Tibial artery (tissue), 4 donors: ENCODE data around the gene ERMN.
"Not testable (repeated sequence)": the region's sequence is repeated elsewhere in the genome, so short reads cannot be mapped to it uniquely, and the experiment has no call there.

Source experiments
- DNase-seq, 2 donors: peaks; one replicate each; pipeline ENCODE4 v3.0.0-alpha.2; 2019
- H3K27ac ChIP-seq, 2 donors: fragments of 200-600 bp; sonication (generic) in 1 of 2; 1 replicate in 1 of 2; 2 replicates in 1 of 2; pipeline ENCODE4 v1.5.1; 2018 to 2019; ENCODE audit warnings: mild to moderate bottlenecking in 1 of 2
- H3K27me3 ChIP-seq, 2 donors: fragments of 200-600 bp; sonication (generic) in 1 of 2; one replicate each; pipeline versions ENCODE4 v1.5.1 to v1.6.0; 2016 to 2019
- H3K36me3 ChIP-seq, 3 donors: fragments of 200-600 bp; sonication (generic) in 2 of 3; one replicate each; pipeline ENCODE4 v1.5.1; 2016 to 2019; ENCODE audit warnings: mild to moderate bottlenecking in 2 of 3
- H3K4me1 ChIP-seq, 4 donors: fragments of 200-600 bp; sonication (generic) in 2 of 4; 1 replicate in 3 of 4; 2 replicates in 1 of 4; pipeline ENCODE4 v1.5.1; 2016 to 2019
- H3K4me3 ChIP-seq, 2 donors: fragments of 200-600 bp; sonication (generic) in 1 of 2; 1 replicate in 1 of 2; 2 replicates in 1 of 2; pipeline ENCODE4 v1.5.1; 2018 to 2019; ENCODE audit warnings: mild to moderate bottlenecking in 2 of 2
- H3K9me3 ChIP-seq, 3 donors: fragments of 200-600 bp; sonication (generic) in 1 of 3; one replicate each; pipeline ENCODE4 v1.5.1; 2016 to 2019
- CTCF ChIP-seq, 2 experiments: fragments of 200-600 bp in 1 of 2; fragments of 450-650 bp in 1 of 2; IDR thresholded peaks; one replicate each; pipeline ENCODE4 v1.5.1; 2017 to 2019; ENCODE audit warnings: antibody characterized with exemption in 2 of 2, mild to moderate bottlenecking in 1 of 2, moderate library complexity in 1 of 2
- intact Hi-C: fragments of 100-400 bp; cut with DNase I; formaldehyde crosslinking; loops from one replicate; pipeline ENCODE4 v1.15.0; 2023; ENCODE audit warnings: low total_unique reads

ERMN gene

GRCh38 chr2:157281316-157281715 is 44.3 kb downstream of the ERMN start:
- Histone ChIP-seq H3K4me3 (no peak overlapping the region), H3K27me3 (no peaks in the 10 kb centered on the region), H3K36me3 (no peaks in the 10 kb centered on the region), H3K9me3 (no peaks in the 10 kb centered on the region), H3K27ac (no peak overlapping the region), H3K4me1 (no peaks in the 10 kb centered on the region)
- intact Hi-C loops, result no loop called here
- no peak for DNase-seq
- no peak for TF ChIP-seq CTCF (IDR thresholded peaks at IDR 0.05)

DNA sequence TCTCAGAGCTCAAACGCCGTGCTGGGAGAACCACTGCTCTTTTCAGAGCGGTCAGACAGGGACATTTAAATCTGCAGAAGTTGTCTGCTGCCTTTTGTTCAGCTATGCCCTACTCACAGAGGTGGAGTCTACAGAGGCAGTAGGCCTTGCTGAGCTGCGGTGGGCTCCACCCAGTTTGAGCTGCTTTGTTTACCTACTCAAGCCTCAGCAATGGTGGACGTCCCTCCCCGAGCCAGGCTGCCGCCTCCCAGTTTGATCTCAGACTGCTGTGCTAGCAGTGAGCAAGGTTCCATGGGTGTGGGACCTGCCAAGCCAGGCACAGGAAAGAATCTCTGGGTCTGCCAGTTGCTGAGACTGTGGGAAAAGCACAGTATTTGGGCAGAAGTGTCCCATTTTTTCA is 46.3 kb downstream of the ERMN start:
- H3K27me3 ChIP-seq, H3K9me3 ChIP-seq, H3K27ac ChIP-seq, intact Hi-C loops, H3K4me1 ChIP-seq, H3K4me3 ChIP-seq, DNase-seq, H3K36me3 ChIP-seq: not testable (repeated sequence)

DNA sequence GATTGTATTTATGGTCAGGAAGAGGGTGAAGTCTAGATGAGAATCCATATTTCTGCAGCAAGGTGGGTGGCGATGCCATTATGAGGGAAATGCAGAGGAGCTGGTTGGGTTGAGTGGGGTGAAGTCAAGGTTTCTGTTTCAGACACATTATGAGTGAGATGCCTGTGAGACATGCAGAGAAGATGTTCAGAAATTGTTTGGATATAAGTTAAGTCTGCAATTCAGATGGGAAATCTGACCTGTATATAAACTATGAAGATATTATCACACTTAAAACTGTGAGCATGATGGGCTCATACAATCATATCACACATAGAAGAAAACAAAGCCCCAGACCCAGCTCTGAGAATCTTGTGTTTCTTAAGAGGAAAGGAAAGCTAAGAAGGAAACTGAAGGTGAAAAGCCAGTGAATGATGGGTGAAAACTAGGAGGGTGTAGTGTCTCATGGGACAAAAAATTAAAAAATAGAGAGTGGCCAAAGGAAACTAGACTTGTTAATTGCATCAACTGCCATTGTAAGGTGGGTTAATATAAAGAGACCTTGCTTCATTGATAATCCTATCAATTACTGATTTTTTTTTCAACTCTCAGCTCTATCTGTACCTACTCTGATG is 53.9 kb downstream of the ERMN start:
- intact Hi-C loops, result no loop called here
- DNase-seq, result no peak
- no peak for TF ChIP-seq CTCF (IDR thresholded peaks at IDR 0.05)
- Histone ChIP-seq H3K27me3 (no peaks in the 10 kb centered on the region), H3K4me3 (no peak overlapping the region), H3K36me3 (no peaks in the 10 kb centered on the region), H3K9me3 (no peaks in the 10 kb centered on the region), H3K4me1 (no peaks in the 10 kb centered on the region), H3K27ac (no peak overlapping the region)

GRCh38 chr2:157269922-157270321 is 55.7 kb downstream of the ERMN start:
- no peaks in the 10 kb centered on the region for H3K27me3 ChIP-seq
- peaks cover 0 to 2% (median 0%) of the 10 kb centered on the region in 4 donors for H3K4me1 ChIP-seq
- H3K4me3 ChIP-seq, result no peak overlapping the region
- H3K9me3 ChIP-seq, result no peaks in the 10 kb centered on the region
- no peak for DNase-seq
- H3K27ac ChIP-seq, result no peak overlapping the region
- TF ChIP-seq CTCF (IDR thresholded peaks at IDR 0.05), result no peak
- intact Hi-C loops, result no loop called here
- no peaks in the 10 kb centered on the region for H3K36me3 ChIP-seq

- H3K27ac ChIP-seq, result no peak overlapping the region
- no peaks in the 10 kb centered on the region for H3K36me3 ChIP-seq
- no peak for DNase-seq
- peaks cover 0 to 11% (median 2%) of the 10 kb centered on the region in 4 donors for H3K4me1 ChIP-seq
- no peak for TF ChIP-seq CTCF (IDR thresholded peaks at IDR 0.05)
- H3K4me3 ChIP-seq, result no peak overlapping the region
- intact Hi-C loops, result no loop called here
- no peaks in the 10 kb centered on the region for H3K9me3 ChIP-seq
- no peaks in the 10 kb centered on the region for H3K27me3 ChIP-seq
Observed at GRCh38 chr2:157269060-157269459, 56.6 kb downstream of the ERMN start.
